Progenitor cell of endocrine pancreas (in vitro differentiated cells): ENCODE data around the gene TNFRSF25. TPM values are rescaled to one million over a fixed set of nuclear protein-coding genes. Genes with fewer than 3 reads are reported as not detected.
A peak's percentile ranks its signal among the peaks of the same experiment; 100 is the strongest.

ENCODE experiments used
- DNase-seq: peaks from one replicate; pipeline ENCODE4 v3.0.0; 2021; ENCODE audit warnings: low spot score; ENCODE audit not compliant: unreplicated experiment
- H3K27ac Mint-ChIP-seq: 2 replicates; pipeline ENCODE4 v1.8.0; 2021; ENCODE audit warnings: mild to moderate bottlenecking, moderate library complexity, mixed read lengths
- H3K27me3 Mint-ChIP-seq: 2 replicates; pipeline ENCODE4 v1.8.0; 2021; ENCODE audit warnings: mixed read lengths
- H3K36me3 Mint-ChIP-seq: 2 replicates; pipeline ENCODE4 v1.8.0; 2022; ENCODE audit warnings: mixed read lengths; ENCODE audit not compliant: insufficient read depth
- H3K4me1 Mint-ChIP-seq: 2 replicates; pipeline ENCODE4 v1.8.0; 2021; ENCODE audit warnings: low read depth, mixed read lengths
- H3K4me3 Mint-ChIP-seq: 2 replicates; pipeline ENCODE4 v1.8.0; 2021; ENCODE audit warnings: low read depth, mild to moderate bottlenecking, moderate library complexity, mixed read lengths
- H3K9me3 Mint-ChIP-seq: 2 replicates; pipeline ENCODE4 v1.8.0; 2021; ENCODE audit warnings: low read depth, mixed read lengths
- total RNA-seq: library from RNA; stranded (reverse); gene quantifications from 2 replicates; pipeline ENCODE4 v1.2.1, GENCODE V29; 2021
- TF ChIP-seq, protein P1 (sequence below): fragments of 200-600 bp; sonication (generic); IDR thresholded peaks from one replicate; pipeline ENCODE4 v1.5.0; 2021; ENCODE audit warnings: antibody characterized with exemption, mild to moderate bottlenecking; ENCODE audit not compliant: unreplicated experiment

The TNFRSF25 gene
- total RNA-seq, 1 donor from 2014 or later, result 68.9 TPM

DNA sequence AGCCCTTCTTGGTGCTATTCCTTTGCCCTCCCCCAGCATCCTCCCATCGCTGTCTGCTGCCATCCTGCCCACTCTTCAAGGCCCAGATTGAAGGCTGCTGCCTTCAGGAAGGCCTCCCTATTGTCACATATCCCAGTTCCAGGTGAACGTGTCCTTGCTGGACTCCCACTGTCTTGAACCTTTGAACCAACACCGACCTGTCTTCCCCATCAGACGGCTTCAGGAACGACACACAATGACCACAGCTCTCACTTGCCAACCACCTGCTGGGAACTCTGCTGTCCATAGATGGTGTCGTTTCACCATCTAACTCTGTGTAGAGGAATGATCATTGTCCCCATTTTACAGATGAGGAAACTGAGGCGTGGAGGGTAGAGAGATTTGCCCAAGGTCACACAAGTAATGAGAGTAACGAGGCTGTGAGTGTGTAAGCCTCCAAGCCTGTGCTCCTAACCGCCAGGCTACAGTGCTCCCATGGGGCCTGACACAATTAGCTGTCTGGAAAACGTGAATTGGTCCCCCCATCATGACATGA lies 35.4 kb upstream of the TNFRSF25 start:
- H3K27me3 Mint-ChIP-seq, result peaks cover 38% of the 10 kb centered on the region
- H3K27ac Mint-ChIP-seq, result no peak overlapping the region
- H3K36me3 Mint-ChIP-seq, result no peaks in the 10 kb centered on the region
- no peaks in the 10 kb centered on the region for H3K9me3 Mint-ChIP-seq
- no peak overlapping the region for H3K4me3 Mint-ChIP-seq
- DNase-seq, result no peak
- TF ChIP-seq, protein P1, sequence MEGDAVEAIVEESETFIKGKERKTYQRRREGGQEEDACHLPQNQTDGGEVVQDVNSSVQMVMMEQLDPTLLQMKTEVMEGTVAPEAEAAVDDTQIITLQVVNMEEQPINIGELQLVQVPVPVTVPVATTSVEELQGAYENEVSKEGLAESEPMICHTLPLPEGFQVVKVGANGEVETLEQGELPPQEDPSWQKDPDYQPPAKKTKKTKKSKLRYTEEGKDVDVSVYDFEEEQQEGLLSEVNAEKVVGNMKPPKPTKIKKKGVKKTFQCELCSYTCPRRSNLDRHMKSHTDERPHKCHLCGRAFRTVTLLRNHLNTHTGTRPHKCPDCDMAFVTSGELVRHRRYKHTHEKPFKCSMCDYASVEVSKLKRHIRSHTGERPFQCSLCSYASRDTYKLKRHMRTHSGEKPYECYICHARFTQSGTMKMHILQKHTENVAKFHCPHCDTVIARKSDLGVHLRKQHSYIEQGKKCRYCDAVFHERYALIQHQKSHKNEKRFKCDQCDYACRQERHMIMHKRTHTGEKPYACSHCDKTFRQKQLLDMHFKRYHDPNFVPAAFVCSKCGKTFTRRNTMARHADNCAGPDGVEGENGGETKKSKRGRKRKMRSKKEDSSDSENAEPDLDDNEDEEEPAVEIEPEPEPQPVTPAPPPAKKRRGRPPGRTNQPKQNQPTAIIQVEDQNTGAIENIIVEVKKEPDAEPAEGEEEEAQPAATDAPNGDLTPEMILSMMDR, result no peak
- H3K4me1 Mint-ChIP-seq, result peaks cover 7% of the 10 kb centered on the region

DNA sequence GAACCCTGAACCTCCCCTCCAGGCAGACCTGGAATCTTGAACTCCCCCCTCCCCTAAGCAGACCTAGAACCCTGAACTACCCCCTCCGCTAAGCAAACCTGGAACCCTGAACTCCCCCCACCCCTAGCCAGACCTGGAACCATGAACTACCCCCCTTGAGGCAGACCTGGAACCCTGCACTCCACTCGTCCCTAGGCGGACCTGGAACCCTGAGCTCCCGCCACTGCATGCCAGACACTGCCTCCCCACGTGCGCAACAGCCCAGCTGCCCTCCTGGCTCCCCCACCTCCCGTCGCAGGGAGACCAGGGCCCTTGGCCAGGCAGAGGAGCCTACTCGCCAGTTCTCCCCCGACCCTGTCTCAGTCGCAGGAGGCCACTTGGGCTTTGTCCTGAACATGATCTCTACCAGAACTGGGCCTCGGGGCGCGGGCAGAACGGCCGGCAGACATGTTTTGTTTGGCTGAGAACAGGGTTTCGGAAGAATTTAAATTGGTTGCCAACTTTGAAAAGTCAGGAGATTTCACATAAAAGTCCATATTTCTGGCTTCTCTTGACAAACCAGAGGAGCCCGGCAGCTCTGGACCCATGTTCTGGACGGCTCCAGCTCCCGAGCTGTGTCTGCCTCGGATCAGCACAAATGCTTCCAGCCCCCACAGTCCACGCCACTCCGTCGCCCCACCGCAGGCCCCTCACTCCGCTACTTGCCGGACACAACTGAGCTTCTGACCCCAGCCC lies 34.7 kb upstream of the TNFRSF25 start:
- DNase-seq, result no peak
- peaks cover 7% of the 10 kb centered on the region for H3K4me1 Mint-ChIP-seq
- H3K36me3 Mint-ChIP-seq, result no peaks in the 10 kb centered on the region
- H3K9me3 Mint-ChIP-seq, result no peaks in the 10 kb centered on the region
- H3K27ac Mint-ChIP-seq, result no peak overlapping the region
- no peak overlapping the region for H3K4me3 Mint-ChIP-seq
- H3K27me3 Mint-ChIP-seq, result peaks cover 43% of the 10 kb centered on the region
- TF ChIP-seq, protein P1, result no peak

DNA sequence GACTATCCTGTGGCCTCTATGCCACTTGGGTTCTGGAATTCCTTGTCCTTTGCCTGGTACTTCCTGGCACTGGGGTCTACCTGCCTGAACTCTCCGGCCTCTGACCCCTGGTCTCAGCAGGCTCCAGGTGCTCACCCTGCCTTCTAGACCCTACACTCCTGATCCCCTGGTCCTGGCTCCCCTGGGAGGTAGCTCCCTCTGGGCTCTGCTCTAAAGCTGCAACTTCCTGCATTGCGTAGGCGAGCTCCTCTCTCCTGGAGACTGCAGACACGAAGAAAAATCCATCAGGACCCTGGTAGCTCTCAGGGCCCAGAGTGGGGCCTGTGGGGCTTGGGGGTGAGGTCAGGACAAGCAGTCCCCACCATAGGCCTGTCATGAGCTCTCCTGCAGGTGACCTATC lies 33.3 kb upstream of the TNFRSF25 start:
- Mint-ChIP-seq H3K4me1 (peaks cover 7% of the 10 kb centered on the region), H3K27me3 (peaks cover 44% of the 10 kb centered on the region), H3K9me3 (no peaks in the 10 kb centered on the region), H3K36me3 (no peaks in the 10 kb centered on the region), H3K4me3 (peak overlapping the region; percentile 12), H3K27ac (no peak overlapping the region)
- DNase-seq, result no peak
- TF ChIP-seq, protein P1, result no peak

DNA sequence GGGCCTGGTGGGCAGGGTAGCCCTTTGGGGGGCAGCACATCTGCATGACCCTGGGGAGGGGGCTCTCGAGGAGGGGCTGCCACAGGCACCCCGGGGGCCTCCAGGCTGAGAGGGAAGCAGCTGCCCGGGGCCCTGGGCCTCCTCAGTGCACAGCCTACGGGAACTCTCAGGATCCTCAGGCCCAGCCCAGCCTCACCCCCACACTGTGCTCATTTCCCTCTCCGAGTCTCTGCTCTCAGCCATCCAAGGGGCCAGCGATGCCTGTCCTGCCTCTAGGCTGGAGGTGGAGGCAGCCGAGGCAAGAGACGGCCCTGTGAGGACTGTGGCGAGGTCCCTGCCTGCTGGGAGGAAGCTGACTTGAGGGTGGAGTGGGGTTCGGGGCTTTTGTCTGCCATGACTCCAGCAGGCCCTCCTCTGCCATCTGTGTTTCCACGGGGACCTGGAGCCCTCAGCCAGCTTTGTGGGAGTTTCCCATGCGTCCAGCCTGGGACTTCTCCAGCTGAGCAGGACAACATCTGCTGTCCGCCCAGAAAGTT lies 32.7 kb upstream of the TNFRSF25 start:
- TF ChIP-seq, protein P1, result no peak
- Mint-ChIP-seq H3K4me1 (peaks cover 7% of the 10 kb centered on the region), H3K27ac (no peak overlapping the region), H3K27me3 (peaks cover 44% of the 10 kb centered on the region), H3K4me3 (peak overlapping the region; percentile 37), H3K36me3 (no peaks in the 10 kb centered on the region), H3K9me3 (no peaks in the 10 kb centered on the region)
- DNase-seq, result no peak

DNA sequence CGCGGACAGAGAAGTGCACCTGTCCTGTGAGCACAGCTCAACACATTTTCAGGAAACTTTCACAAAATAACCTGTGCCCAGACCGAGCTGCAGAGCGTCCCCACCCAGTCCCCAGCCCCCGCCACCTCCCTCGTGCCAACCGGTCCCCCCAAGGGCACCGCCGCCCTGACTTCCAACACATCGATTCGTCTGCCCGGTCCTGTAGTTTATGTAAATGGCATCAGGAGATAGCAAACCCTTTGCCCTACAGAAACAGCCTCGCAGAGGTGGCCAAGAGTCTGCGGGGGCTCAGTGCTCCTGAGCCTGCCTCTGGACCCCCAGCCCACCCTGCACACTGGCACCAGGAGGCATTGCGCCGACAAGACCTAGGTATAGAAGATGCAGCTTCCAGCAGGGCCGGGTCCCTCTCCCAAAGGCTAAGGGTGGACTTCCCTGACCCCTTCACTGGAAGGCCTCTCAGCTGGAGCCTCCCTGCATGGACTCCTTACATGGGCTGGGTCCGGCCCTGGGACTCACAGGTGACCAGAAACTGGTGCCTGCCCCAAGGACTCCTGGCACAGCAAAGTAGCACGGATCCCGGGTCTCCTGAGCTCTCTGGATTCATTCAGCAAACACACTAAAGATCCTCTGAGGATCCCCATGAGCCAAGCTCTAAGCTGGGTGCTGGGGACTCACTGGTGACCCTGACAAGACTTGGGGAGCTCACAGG lies 32.0 kb upstream of the TNFRSF25 start:
- TF ChIP-seq, protein P1, result no peak
- H3K27me3 Mint-ChIP-seq, result peaks cover 44% of the 10 kb centered on the region
- H3K9me3 Mint-ChIP-seq, result no peaks in the 10 kb centered on the region
- H3K4me1 Mint-ChIP-seq, result peaks cover 7% of the 10 kb centered on the region
- H3K27ac Mint-ChIP-seq, result peak overlapping the region; percentile 62
- DNase-seq, result no peak
- peak overlapping the region; percentile 72 for H3K4me3 Mint-ChIP-seq
- H3K36me3 Mint-ChIP-seq, result no peaks in the 10 kb centered on the region
